Activated CD4-positive, alpha-beta T cell treated with anti-CD3 and anti-CD28 coated beads for 36 hours (primary cell): ENCODE measurements around the gene ARID4B. TPM values are rescaled to one million over a fixed set of nuclear protein-coding genes. Genes with fewer than 3 reads are reported as not detected.

Experiments used
- ATAC-seq: fragments of 200-7000 bp; cut with Tn5 transposase; one replicate; pipeline ENCODE4 v1.10.0; 2021; ENCODE audit warnings: mild to moderate bottlenecking, moderate library complexity
- CTCF ChIA-PET: fragments of 350-600 bp; sonication (Branson Sonifier 250); formaldehyde crosslinking; loops from one replicate; lab custom pipeline; 2021; ENCODE audit warnings: antibody characterized with exemption; lab: Charles Lee
- POLR2A ChIA-PET: fragments of 350-600 bp; sonication (Branson Sonifier 250); formaldehyde crosslinking; loops from one replicate; lab custom pipeline; 2021; ENCODE audit warnings: antibody characterized with exemption, inconsistent platforms; lab: Charles Lee
- DNase-seq: peaks from one replicate; pipeline ENCODE4 v3.0.0-alpha.2; 2020
- H3K27ac Mint-ChIP-seq: one replicate; pipeline ENCODE4 v1.8.0; 2021; ENCODE audit warnings: mixed read lengths
- H3K27me3 Mint-ChIP-seq: one replicate; pipeline ENCODE4 v1.8.0; 2021; ENCODE audit warnings: mixed read lengths
- H3K36me3 Mint-ChIP-seq: one replicate; pipeline ENCODE4 v1.8.0; 2021; ENCODE audit warnings: low read depth, mixed read lengths
- H3K4me1 Mint-ChIP-seq: one replicate; pipeline ENCODE4 v1.8.0; 2021; ENCODE audit warnings: mixed read lengths
- H3K4me3 Mint-ChIP-seq: one replicate; pipeline ENCODE4 v1.8.0; 2021; ENCODE audit warnings: mild to moderate bottlenecking, moderate library complexity, mixed read lengths
- H3K9me3 Mint-ChIP-seq: one replicate; pipeline ENCODE4 v1.8.0; 2021; ENCODE audit warnings: low read depth, mixed read lengths
- intact Hi-C, 2 experiments: fragments of 100-400 bp; cut with DNase I in 1 of 2; cut with micrococcal nuclease in 1 of 2; formaldehyde crosslinking; loops; one replicate each; pipeline versions ENCODE4 v1.14.2 to v1.15.1; 2022 to 2024; cut with DNase I, micrococcal nuclease
- total RNA-seq, 2 experiments: library from RNA; stranded (reverse); gene quantifications; one replicate each; pipeline ENCODE4 v1.2.3, GENCODE V29; 2021

The ARID4B gene
- total RNA-seq, 2 experiments from 2014 or later = 38.6 to 42.9 TPM

- Mint-ChIP-seq H3K9me3 (no peaks in the 10 kb centered on the region), H3K4me1 (peaks cover 40% of the 10 kb centered on the region), H3K4me3 (no peak overlapping the region), H3K27ac (no peak overlapping the region), H3K36me3 (peaks cover 33% of the 10 kb centered on the region), H3K27me3 (no peaks in the 10 kb centered on the region)
- ATAC-seq = peak; percentile 17
- CTCF ChIA-PET = interaction anchor here (0.7 to 3.3 kb wide), 14 partner anchors 12 to 163 kb away, joined by 3 to 18 read pairs (median 4); no protein-coding TSS in a partner anchor
- POLR2A ChIA-PET = interaction anchor here (0.7 to 1.8 kb wide), 3 partner anchors 9 to 169 kb away, joined by 3 to 4 read pairs (median 3); no protein-coding TSS in a partner anchor
- intact Hi-C loops = loop anchor here (2.0 to 5.0 kb wide), 8 partner anchors 59 to 953 kb away; partner anchors contain the start of genes ERO1B (in 1 of the 2), LYST (in 1 of the 2), RBM34 (in 1 of the 2) and TARBP1 (in 1 of the 2)
- DNase-seq = peak; percentile 68
These were observed 1.3 kb upstream of the ARID4B start for GRCh38 chr1:235329139-235329902.

DNA sequence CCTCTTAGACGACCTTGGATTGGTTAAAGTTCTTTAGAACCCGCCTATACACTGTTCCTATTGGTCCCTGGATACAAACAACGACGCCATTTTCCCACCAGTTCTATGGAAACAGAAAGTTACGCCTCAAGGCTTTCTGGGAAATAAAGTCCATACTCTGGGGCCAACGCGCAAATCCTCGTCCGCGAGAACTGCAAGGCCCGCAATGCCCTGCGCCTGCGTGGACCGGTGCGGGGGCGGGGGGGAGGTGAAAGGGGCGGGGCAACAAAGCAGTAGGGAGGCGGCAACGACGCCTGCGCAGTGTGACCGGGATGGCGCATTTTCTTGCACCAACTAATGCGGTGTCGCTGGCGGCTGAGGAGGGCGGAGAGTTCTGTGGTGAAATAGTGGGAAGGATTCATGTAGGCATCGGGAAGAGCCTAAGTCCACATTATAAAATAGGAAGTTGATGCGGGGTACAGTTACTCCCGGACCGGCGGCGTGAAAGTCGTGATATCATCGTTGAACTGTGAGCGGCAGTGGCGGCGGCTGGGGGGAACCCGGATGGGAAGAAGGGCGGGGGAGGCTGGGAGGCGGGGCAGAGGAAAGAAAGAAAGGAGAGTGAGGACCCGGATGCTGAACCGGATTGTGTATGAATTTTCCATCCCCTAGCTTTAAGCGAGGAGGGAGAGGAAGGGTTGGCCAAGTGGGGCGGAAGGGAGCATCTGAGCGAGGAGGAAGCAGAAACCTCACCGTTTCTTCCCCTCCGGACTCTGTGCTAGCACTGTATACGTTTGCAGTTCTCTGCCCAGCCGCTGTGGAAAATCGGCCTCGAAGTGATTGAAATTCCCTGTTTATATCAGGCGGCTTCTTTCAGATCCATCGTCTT is 526 bp upstream of the ARID4B start, which contains the start of gene GGPS1:
Gene GGPS1, plus strand, starts transcription at position 300 of the 868 bp plus-strand sequence. CDS start 6,695 bp downstream, outside the sequence.
- H3K27ac Mint-ChIP-seq = no peak within 1 kb of the TSS
- H3K4me1 Mint-ChIP-seq = peaks cover 42% of the 10 kb centered on the region

GRCh38 chr1:235326719-235327558 is 1.0 kb downstream of the ARID4B start:
- H3K9me3 Mint-ChIP-seq = no peaks in the 10 kb centered on the region
- ATAC-seq (no peak), DNase-seq (peak; percentile 81)
- intact Hi-C loops = loop anchor here (5.0 kb wide), 4 partner anchors 90 to 955 kb away; partner anchors contain the start of genes ERO1B (in 1 of the 2) and LYST (in 1 of the 2)
- H3K4me1 Mint-ChIP-seq = peaks cover 49% of the 10 kb centered on the region
- ChIA-PET CTCF (interaction anchor here (0.7 to 1.5 kb wide), 3 partner anchors 9 to 65 kb away, joined by 3 to 5 read pairs (median 3); no protein-coding TSS in a partner anchor), POLR2A (interaction anchor here (0.6 to 1.7 kb wide), 4 partner anchors 10 to 177 kb away, joined by 3 to 7 read pairs (median 5); partner anchors contain the start of gene B3GALNT2)
- H3K4me3 Mint-ChIP-seq = peak overlapping the region; percentile 91
- peaks cover 35% of the 10 kb centered on the region for H3K36me3 Mint-ChIP-seq
- peak overlapping the region; percentile 93 for H3K27ac Mint-ChIP-seq
- no peaks in the 10 kb centered on the region for H3K27me3 Mint-ChIP-seq

More for the DNA sequence above, 526 bp upstream of the ARID4B start, which contains the start of gene GGPS1:
- ATAC-seq = peak; percentile 84
- peak; percentile 99 for DNase-seq
- POLR2A ChIA-PET = interaction anchor here (0.5 to 1.8 kb wide), 10 partner anchors 10 to 202 kb away, joined by 3 to 9 read pairs (median 4); partner anchors contain the start of gene B3GALNT2
- intact Hi-C loops = loop anchor here (1.0 to 5.0 kb wide), 18 partner anchors 31 to 955 kb away; partner anchors contain the start of genes B3GALNT2 (in 2 of the 2), LYST (in 2 of the 2), RBM34 (in 2 of the 2) and TBCE (in 2 of the 2)
- CTCF ChIA-PET = interaction anchor here (0.6 to 1.5 kb wide), 8 partner anchors 11 to 274 kb away, joined by 3 to 5 read pairs (median 4); no protein-coding TSS in a partner anchor
- Mint-ChIP-seq H3K4me3 (no peak within 1 kb of the TSS), H3K27me3 (no peaks in the 10 kb centered on the region), H3K36me3 (peaks cover 33% of the 10 kb centered on the region), H3K9me3 (no peaks in the 10 kb centered on the region)

DNA sequence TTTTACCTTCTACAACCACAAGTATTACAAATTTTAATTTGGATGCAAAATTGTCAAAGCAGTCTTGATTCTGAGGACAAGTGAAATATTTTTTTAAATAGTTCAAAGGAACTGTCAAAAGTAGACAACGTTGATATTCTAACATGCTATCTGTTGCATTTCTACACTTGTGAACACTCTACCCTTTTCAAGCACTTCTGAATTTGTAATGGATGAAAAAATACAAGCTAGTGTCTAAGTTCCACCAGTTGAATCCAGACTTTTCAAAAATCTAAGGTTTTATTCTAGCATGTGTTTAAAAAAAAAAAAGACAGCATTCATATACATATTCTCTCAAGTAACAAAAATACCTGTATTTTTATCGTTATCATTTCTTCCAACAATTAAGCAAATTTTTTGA is 2.1 kb downstream of the ARID4B start:
- Mint-ChIP-seq H3K4me1 (peaks cover 49% of the 10 kb centered on the region), H3K36me3 (peaks cover 37% of the 10 kb centered on the region), H3K9me3 (no peaks in the 10 kb centered on the region), H3K4me3 (peak overlapping the region; percentile 91), H3K27ac (peak overlapping the region; percentile 89), H3K27me3 (no peaks in the 10 kb centered on the region)
- intact Hi-C loops = loop anchor here (1.0 to 5.0 kb wide), 5 partner anchors 9 to 956 kb away; partner anchors contain the start of genes ERO1B (in 1 of the 2) and LYST (in 1 of the 2)
- ChIA-PET POLR2A (interaction anchor here (1.3 kb wide), 1 partner anchor 11 kb away, joined by 6 read pairs; no protein-coding TSS in a partner anchor), CTCF (interaction anchor here (1.2 to 2.3 kb wide), 4 partner anchors 9 to 91 kb away, joined by 4 to 13 read pairs (median 6); no protein-coding TSS in a partner anchor)
- no peak for DNase-seq
- ATAC-seq = no peak

DNA sequence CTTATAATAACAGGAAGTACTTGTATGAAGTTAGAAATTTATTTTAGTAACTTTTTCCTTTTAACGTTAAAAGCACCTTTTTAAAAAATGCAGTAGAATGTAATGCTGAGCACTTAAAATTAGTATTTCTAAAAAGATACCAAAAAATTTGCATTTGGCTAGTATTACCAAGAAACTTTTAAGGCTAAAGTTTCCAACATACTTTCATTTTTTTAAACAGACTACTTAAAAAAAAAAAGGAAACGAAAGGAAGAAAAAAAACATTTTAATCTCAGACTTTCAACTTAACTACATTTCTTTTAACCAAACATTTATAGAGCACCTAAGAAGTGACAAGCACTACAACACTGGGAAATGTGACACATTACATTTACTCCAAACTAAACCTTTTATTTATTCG is 2.8 kb downstream of the ARID4B start:
- no peaks in the 10 kb centered on the region for H3K9me3 Mint-ChIP-seq
- peaks cover 40% of the 10 kb centered on the region for H3K36me3 Mint-ChIP-seq
- ATAC-seq (no peak), DNase-seq (no peak)
- intact Hi-C loops = loop anchor here (1.0 to 5.0 kb wide), 5 partner anchors 8 to 957 kb away; partner anchors contain the start of genes ERO1B (in 1 of the 2) and LYST (in 1 of the 2)
- peak overlapping the region; percentile 91 for H3K4me3 Mint-ChIP-seq
- H3K4me1 Mint-ChIP-seq = peaks cover 50% of the 10 kb centered on the region
- ChIA-PET CTCF (interaction anchor here (0.6 to 2.3 kb wide), 6 partner anchors 8 to 92 kb away, joined by 3 to 13 read pairs (median 4); no protein-coding TSS in a partner anchor), POLR2A (interaction anchor here (0.8 to 1.3 kb wide), 2 partner anchors 10 to 24 kb away, joined by 4 to 6 read pairs; no protein-coding TSS in a partner anchor)
- H3K27ac Mint-ChIP-seq = peak overlapping the region; percentile 89
- no peaks in the 10 kb centered on the region for H3K27me3 Mint-ChIP-seq

- Mint-ChIP-seq H3K4me3 (peak overlapping the region; percentile 64), H3K9me3 (no peaks in the 10 kb centered on the region), H3K27ac (peak overlapping the region; percentile 66), H3K27me3 (no peaks in the 10 kb centered on the region), H3K36me3 (peaks cover 42% of the 10 kb centered on the region), H3K4me1 (peaks cover 53% of the 10 kb centered on the region)
- intact Hi-C loops = no loop called here
- ATAC-seq (no peak), DNase-seq (no peak)
- ChIA-PET CTCF (interaction anchor here (0.9 to 2.3 kb wide), 5 partner anchors 10 to 92 kb away, joined by 3 to 13 read pairs (median 5); no protein-coding TSS in a partner anchor), POLR2A (interaction anchor here (0.8 kb wide), 1 partner anchor 24 kb away, joined by 4 read pairs; no protein-coding TSS in a partner anchor)
These were observed 3.7 kb downstream of the ARID4B start for GRCh38 chr1:235324296-235324695.

DNA sequence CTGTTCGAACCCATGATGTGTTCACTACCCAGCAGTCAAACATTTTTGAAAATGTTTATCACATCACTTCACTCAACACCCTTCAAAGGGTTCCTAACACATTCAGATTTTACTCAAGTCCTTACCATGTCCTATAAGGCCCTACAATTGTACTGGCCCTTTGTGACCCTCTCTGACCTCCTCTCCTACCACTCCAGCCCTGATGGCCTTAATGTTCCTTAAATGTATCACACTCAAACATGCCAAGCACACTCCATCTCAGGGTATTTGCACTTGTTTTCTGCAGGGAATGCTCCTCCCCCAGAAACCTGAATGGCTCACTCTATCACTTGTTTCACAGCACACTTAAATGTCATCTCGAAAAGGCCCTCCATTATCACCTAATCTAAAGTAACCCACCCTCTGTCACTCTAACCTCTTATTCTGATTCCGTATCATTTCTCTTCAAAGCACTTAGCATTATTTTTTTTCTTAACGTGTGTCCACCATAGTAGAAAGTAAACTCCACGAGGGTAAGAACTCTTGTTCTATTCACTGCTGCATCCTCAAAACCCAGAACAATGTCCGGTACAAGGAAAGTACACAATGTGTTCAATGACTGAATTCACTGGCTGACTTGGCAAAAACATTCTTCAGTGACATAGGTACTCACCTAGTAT is 7.3 kb downstream of the ARID4B start:
- peak overlapping the region; percentile 35 for H3K27ac Mint-ChIP-seq
- no peaks in the 10 kb centered on the region for H3K27me3 Mint-ChIP-seq
- intact Hi-C loops = no loop called here
- peaks cover 42% of the 10 kb centered on the region for H3K36me3 Mint-ChIP-seq
- CTCF ChIA-PET = no interaction called here
- no peaks in the 10 kb centered on the region for H3K9me3 Mint-ChIP-seq
- no peak for ATAC-seq
- DNase-seq = no peak
- H3K4me3 Mint-ChIP-seq = no peak overlapping the region
- POLR2A ChIA-PET = interaction anchor here (0.6 kb wide), 1 partner anchor 19 kb away, joined by 4 read pairs; no protein-coding TSS in a partner anchor
- H3K4me1 Mint-ChIP-seq = peaks cover 70% of the 10 kb centered on the region

DNA sequence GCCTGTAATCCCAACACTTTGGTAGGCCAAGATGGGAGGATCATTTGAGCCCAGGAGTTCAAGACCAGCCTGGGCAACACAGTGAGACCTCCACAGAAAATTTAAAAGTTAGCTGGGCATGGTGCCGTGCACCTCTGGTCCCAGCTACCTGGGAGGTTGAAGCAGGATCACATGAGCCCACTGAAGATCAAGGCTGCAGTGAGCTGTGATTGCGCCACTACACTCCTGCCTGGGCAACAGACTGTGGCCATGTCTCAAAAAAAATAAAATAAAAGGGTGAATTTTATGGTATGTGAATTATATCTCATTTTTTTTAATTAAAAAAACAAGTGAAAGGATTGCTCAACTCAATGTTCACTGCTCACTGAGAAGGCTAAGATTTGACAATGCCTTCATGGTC is 8.7 kb downstream of the ARID4B start:
- H3K27ac Mint-ChIP-seq = no peak overlapping the region
- H3K27me3 Mint-ChIP-seq = no peaks in the 10 kb centered on the region
- intact Hi-C loops = no loop called here
- ATAC-seq (no peak), DNase-seq (no peak)
- peaks cover 70% of the 10 kb centered on the region for H3K4me1 Mint-ChIP-seq
- no peak overlapping the region for H3K4me3 Mint-ChIP-seq
- no peaks in the 10 kb centered on the region for H3K9me3 Mint-ChIP-seq
- CTCF ChIA-PET = interaction anchor here (0.8 to 1.7 kb wide), 3 partner anchors 12 to 60 kb away, joined by 3 to 8 read pairs (median 4); no protein-coding TSS in a partner anchor
- POLR2A ChIA-PET = interaction anchor here (1.9 kb wide), 1 partner anchor 9 kb away, joined by 9 read pairs; the partner anchor contains the start of genes ARID4B and GGPS1
- peaks cover 34% of the 10 kb centered on the region for H3K36me3 Mint-ChIP-seq

DNA sequence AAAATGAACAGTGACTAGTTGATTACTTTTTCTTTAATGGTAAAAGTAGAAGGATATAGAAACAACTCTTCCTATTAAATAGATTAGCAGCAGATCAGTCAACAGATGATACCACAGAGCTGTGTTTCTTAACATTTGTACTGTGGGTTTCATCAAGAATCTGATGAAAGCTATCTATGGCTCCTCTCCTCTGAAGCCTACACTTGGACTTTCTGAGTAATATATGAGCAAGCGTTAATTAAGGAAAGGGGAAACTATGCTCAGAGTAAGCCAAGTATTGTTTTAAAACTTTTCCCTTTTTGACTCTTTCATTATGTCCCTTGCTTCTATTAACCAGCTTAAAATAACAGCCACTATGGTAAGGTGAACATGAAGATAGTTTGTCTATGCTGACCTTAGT is 10.8 kb downstream of the ARID4B start:
- intact Hi-C loops = loop anchor here in 1 of 2 experiments (1.0 kb wide), 1 partner anchor 8 kb away; no protein-coding TSS in a partner anchor
- ChIA-PET POLR2A (interaction anchor here (0.7 to 1.3 kb wide), 4 partner anchors 10 to 711 kb away, joined by 3 to 5 read pairs (median 4); partner anchors contain the start of genes ARID4B and GGPS1), CTCF (interaction anchor here (0.8 to 1.7 kb wide), 5 partner anchors 8 to 100 kb away, joined by 3 to 8 read pairs (median 4); partner anchors contain the start of gene GGPS1)
- DNase-seq = no peak
- peak overlapping the region; percentile 84 for H3K27ac Mint-ChIP-seq
- no peak overlapping the region for H3K4me3 Mint-ChIP-seq
- no peaks in the 10 kb centered on the region for H3K9me3 Mint-ChIP-seq
- H3K4me1 Mint-ChIP-seq = peaks cover 76% of the 10 kb centered on the region
- ATAC-seq = peak; percentile 75
- no peaks in the 10 kb centered on the region for H3K27me3 Mint-ChIP-seq
- H3K36me3 Mint-ChIP-seq = peaks cover 33% of the 10 kb centered on the region
